HCT116 (cell line): ENCODE results near the gene CHADL. TPM values are rescaled to one million over a fixed set of nuclear protein-coding genes. Genes with fewer than 3 reads are reported as not detected.

Experiments used
- ATAC-seq: fragments of 200-7000 bp; cut with Tn5 transposase; 2 replicates; pipeline ENCODE4 v1.9.1; 2020; ENCODE audit warnings: mild to moderate bottlenecking, moderate library complexity
- BruUV-seq: library from RNA; stranded (reverse); fragments of 400-500 nt; replicated peaks from 2 replicates; lab custom pipeline; 2021; lab: Mats Ljungman, UMichigan
- CTCF ChIA-PET: fragments of 300-600 bp; sonication (Branson Sonifier 250); formaldehyde crosslinking; loops from one replicate; lab custom pipeline; 2021; ENCODE audit warnings: antibody characterized with exemption; lab: Charles Lee
- POLR2A ChIA-PET: fragments of 300-600, 350-600 bp; sonication (Branson Sonifier 250); formaldehyde crosslinking; loops from one replicate; lab custom pipeline; 2021; ENCODE audit warnings: antibody characterized with exemption; lab: Charles Lee
- RAD21 ChIA-PET, 2 experiments: fragments of 300-600 bp; sonication (Branson Sonifier 250); formaldehyde crosslinking; loops; one replicate each; lab custom pipeline; 2023; ENCODE audit warnings: low total read pairs in 2 of 2; ENCODE audit not compliant: uncharacterized antibody in 2 of 2, unreplicated experiment in 2 of 2, low non-redundant PET in 1 of 2; lab: Charles Lee
- DNase-seq: peaks from one replicate; pipeline ENCODE4 v3.0.0-alpha.2; 2010; ENCODE audit warnings: low read depth, low spot score
- H2AFZ ChIP-seq: fragments of 200-600 bp; shearing (Covaris generic), sonication (generic); 2 replicates; pipeline ENCODE4 v1.6.1; 2017; ENCODE audit warnings: low read depth, mixed run types, mixed read lengths, antibody characterized with exemption, low read length; ENCODE audit not compliant: poor library complexity, severe bottlenecking
- H3K27ac ChIP-seq: 2 replicates; pipeline ENCODE4 v1.5.1; 2012; ENCODE audit warnings: low read depth, low read length
- H3K27me3 ChIP-seq: fragments of 200-600 bp; sonication (generic); 2 replicates; pipeline ENCODE4 v1.6.1; 2016; ENCODE audit warnings: mixed run types, low read length, mixed read lengths; ENCODE audit not compliant: insufficient read depth
- H3K36me3 ChIP-seq, 2 experiments: fragments of 200-500 bp in 1 of 2; fragments of 200-600 bp in 1 of 2; sonication (Bioruptor generic) in 1 of 2; sonication (generic) in 1 of 2; 2 replicates each; pipeline versions ENCODE4 v1.5.1 to v1.6.1; 2014 to 2016; ENCODE audit warnings: low read length in 2 of 2, inconsistent platforms in 1 of 2, mixed read lengths in 1 of 2, mixed run types in 1 of 2; ENCODE audit not compliant: insufficient read depth in 2 of 2, control insufficient read depth in 1 of 2
- H3K4me1 ChIP-seq, 2 experiments: fragments of 200-600 bp in 1 of 2; sonication (generic) in 1 of 2; 2 replicates each; pipeline versions ENCODE4 v1.5.1 to v1.6.1; 2012 to 2017; ENCODE audit warnings: low read length in 2 of 2, inconsistent platforms in 1 of 2, mild to moderate bottlenecking in 1 of 2, mixed read lengths in 1 of 2, mixed run types in 1 of 2, moderate library complexity in 1 of 2; ENCODE audit not compliant: insufficient read depth in 2 of 2, control insufficient read depth in 1 of 2
- H3K4me2 ChIP-seq: fragments of 200-600 bp; sonication (generic); 2 replicates; pipeline ENCODE4 v1.6.1; 2017; ENCODE audit warnings: mixed run types, low read length, mixed read lengths
- H3K4me3 ChIP-seq, 2 experiments: fragments of 200-600 bp in 1 of 2; sonication (generic) in 1 of 2; replicated peaks in 1 of 2; 2 replicates each; pipeline ENCODE4 v1.5.1; 2011 to 2016; ENCODE audit warnings: low read length in 2 of 2, control low read depth in 1 of 2, low read depth in 1 of 2, mild to moderate bottlenecking in 1 of 2, mixed read lengths in 1 of 2, mixed run types in 1 of 2
- H3K79me2 ChIP-seq: fragments of 200-600 bp; sonication (generic); 2 replicates; pipeline ENCODE4 v1.6.1; 2017; ENCODE audit warnings: mild to moderate bottlenecking, mixed run types, low read length, moderate library complexity, mixed read lengths; ENCODE audit not compliant: insufficient read depth
- H3K9ac ChIP-seq: fragments of 200-600 bp; sonication (generic); 2 replicates; pipeline ENCODE4 v1.6.1; 2016; ENCODE audit warnings: low read length, mixed read lengths
- H3K9me2 ChIP-seq: fragments of 200-600 bp; sonication (generic), shearing (Covaris generic); 2 replicates; pipeline ENCODE4 v1.6.1; 2017; ENCODE audit warnings: mixed run types, mild to moderate bottlenecking, moderate library complexity; ENCODE audit not compliant: insufficient read depth
- H3K9me3 ChIP-seq, 2 experiments: fragments of 200-500 bp in 1 of 2; fragments of 200-600 bp in 1 of 2; sonication (Bioruptor generic) in 1 of 2; sonication (generic) in 1 of 2; 2 replicates each; pipeline ENCODE4 v1.6.1; 2014 to 2017; ENCODE audit warnings: low read length in 2 of 2, mixed read lengths in 2 of 2, inconsistent platforms in 1 of 2, low read depth in 1 of 2, mild to moderate bottlenecking in 1 of 2, mixed run types in 1 of 2, moderate library complexity in 1 of 2; ENCODE audit not compliant: control insufficient read depth in 1 of 2, insufficient read depth in 1 of 2
- H4K20me1 ChIP-seq: fragments of 200-600 bp; sonication (generic), shearing (Covaris generic); 2 replicates; pipeline ENCODE4 v1.6.1; 2017; ENCODE audit warnings: mixed run types, mild to moderate bottlenecking, moderate library complexity; ENCODE audit not compliant: insufficient read depth
- EZH2phosphoT487 ChIP-seq: fragments of 200-600 bp; IDR thresholded peaks from 2 replicates; pipeline ENCODE4 v1.6.1; 2018; ENCODE audit warnings: antibody characterized with exemption, borderline replicate concordance
- POLR2A ChIP-seq: IDR thresholded peaks from 2 replicates; pipeline ENCODE4 v1.7.0; 2011; ENCODE audit warnings: borderline replicate concordance; ENCODE audit not compliant: insufficient read depth, insufficient read length; ENCODE audit errors: extremely low read depth
- POLR2AphosphoS5 ChIP-seq: IDR thresholded peaks from 2 replicates; pipeline ENCODE4 v1.6.1; 2011; ENCODE audit warnings: mild to moderate bottlenecking, low read depth, low read length, moderate library complexity
- SIN3A ChIP-seq: IDR thresholded peaks from 2 replicates; pipeline ENCODE4 v1.6.1; 2012; ENCODE audit warnings: low read depth
- ZFX ChIP-seq: fragments of 450-650 bp; IDR thresholded peaks from 2 replicates; pipeline ENCODE4 v1.6.1; 2017
- intact Hi-C: fragments of 100-400 bp; cut with micrococcal nuclease; formaldehyde crosslinking; loops from 2 replicates; pipeline ENCODE4 v1.10.0; 2022
- total RNA-seq: library from RNA; stranded (reverse); gene quantifications from one replicate; pipeline ENCODE4 v1.2.1, GENCODE V29; 2021; ENCODE audit not compliant: unreplicated experiment
- TF ChIP-seq, protein P1 (sequence below), 3 experiments: fragments of 200-600 bp in 1 of 3; sonication (generic) in 1 of 3; IDR thresholded peaks in 2 of 3; conservative IDR thresholded peaks in 1 of 3; 2 replicates each; pipeline ENCODE4 v1.5.1; 2012 to 2017; ENCODE audit warnings: low read depth in 2 of 3, low read length in 2 of 3, antibody characterized with exemption in 1 of 3, borderline replicate concordance in 1 of 3, control low read depth in 1 of 3, mild to moderate bottlenecking in 1 of 3, mixed read lengths in 1 of 3, mixed run types in 1 of 3, moderate library complexity in 1 of 3; ENCODE audit not compliant: insufficient read depth in 1 of 3
- TF ChIP-seq, protein P2 (sequence below): IDR thresholded peaks from 2 replicates; pipeline ENCODE4 v1.6.1; 2012

Gene CHADL
- total RNA-seq, 1 experiment from 2014 or later = 0.47 TPM

DNA sequence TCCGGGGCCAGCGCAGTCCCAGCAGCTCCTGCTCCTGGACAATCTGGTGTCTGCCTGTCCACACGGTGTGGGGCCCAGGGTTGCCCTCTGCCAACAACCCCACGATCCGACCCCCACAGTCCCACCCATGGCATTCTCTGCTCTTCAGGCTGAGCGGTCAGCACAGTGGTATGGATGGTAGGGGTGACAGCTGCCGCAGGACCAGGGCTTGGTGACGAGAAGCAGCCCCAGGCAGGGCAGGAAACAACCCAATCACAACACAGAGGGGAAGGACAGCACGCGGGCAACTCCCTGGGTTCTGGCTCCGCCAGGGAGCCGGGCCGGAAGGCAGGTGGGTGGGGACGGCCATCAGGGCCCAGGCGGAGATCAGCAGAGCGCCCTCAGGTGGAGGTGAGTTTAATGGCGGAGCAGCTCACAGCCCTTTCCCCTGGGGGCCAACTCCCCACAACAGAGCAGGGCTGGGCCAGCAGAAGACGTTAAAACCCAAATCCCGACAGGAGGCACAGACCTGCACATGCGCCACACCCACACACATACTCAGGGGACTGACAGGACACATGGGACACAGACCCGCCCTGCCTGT lies 5.3 kb upstream of the CHADL start:
- DNase-seq (no peak), ATAC-seq (peak; percentile 53)
- Histone ChIP-seq H3K27ac (no peak overlapping the region), H3K4me2 (no peak overlapping the region), H3K9me3 (no peaks in the 10 kb centered on the region), H4K20me1 (peaks cover 4% of the 10 kb centered on the region; the same call in 1 of the 2 replicates), H3K4me3 (no peak overlapping the region), H3K9ac (no peak overlapping the region), H2AFZ (no peak overlapping the region), H3K36me3 (peaks cover 17 to 53% of the 10 kb centered on the region in 2 experiments), H3K27me3 (no peaks in the 10 kb centered on the region), H3K4me1 (peaks cover 6 to 10% of the 10 kb centered on the region in 2 experiments; a peak in 3 of 4 replicates), H3K9me2 (no peaks in the 10 kb centered on the region), H3K79me2 (no peaks in the 10 kb centered on the region)
- TSS peak; percentile 28 for BruUV-seq
- ChIA-PET POLR2A (no interaction called here), RAD21 (interaction anchor here in 1 of 2 experiments (0.7 kb wide), 1 partner anchor 66 kb away, joined by 3 read pairs; no protein-coding TSS in a partner anchor), CTCF (interaction anchor here (1.9 kb wide), 1 partner anchor 323 kb away, joined by 9 read pairs; no protein-coding TSS in a partner anchor)
- no peak for TF ChIP-seq POLR2A
- TF ChIP-seq, protein P1, sequence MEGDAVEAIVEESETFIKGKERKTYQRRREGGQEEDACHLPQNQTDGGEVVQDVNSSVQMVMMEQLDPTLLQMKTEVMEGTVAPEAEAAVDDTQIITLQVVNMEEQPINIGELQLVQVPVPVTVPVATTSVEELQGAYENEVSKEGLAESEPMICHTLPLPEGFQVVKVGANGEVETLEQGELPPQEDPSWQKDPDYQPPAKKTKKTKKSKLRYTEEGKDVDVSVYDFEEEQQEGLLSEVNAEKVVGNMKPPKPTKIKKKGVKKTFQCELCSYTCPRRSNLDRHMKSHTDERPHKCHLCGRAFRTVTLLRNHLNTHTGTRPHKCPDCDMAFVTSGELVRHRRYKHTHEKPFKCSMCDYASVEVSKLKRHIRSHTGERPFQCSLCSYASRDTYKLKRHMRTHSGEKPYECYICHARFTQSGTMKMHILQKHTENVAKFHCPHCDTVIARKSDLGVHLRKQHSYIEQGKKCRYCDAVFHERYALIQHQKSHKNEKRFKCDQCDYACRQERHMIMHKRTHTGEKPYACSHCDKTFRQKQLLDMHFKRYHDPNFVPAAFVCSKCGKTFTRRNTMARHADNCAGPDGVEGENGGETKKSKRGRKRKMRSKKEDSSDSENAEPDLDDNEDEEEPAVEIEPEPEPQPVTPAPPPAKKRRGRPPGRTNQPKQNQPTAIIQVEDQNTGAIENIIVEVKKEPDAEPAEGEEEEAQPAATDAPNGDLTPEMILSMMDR (IDR thresholded peaks at IDR 0.05 in 2 of 3, conservative IDR thresholded peaks at IDR 0.05 in 1 of 3; ENCODE audit: borderline replicate concordance in 1 of 3, insufficient read depth in 1 of 3, low read depth in 2 of 3, low read length in 2 of 3) = peak in 2 of 3 experiments; percentile 29 to 43; a peak in 3 of 6 replicates
- intact Hi-C loops = no loop called here

DNA sequence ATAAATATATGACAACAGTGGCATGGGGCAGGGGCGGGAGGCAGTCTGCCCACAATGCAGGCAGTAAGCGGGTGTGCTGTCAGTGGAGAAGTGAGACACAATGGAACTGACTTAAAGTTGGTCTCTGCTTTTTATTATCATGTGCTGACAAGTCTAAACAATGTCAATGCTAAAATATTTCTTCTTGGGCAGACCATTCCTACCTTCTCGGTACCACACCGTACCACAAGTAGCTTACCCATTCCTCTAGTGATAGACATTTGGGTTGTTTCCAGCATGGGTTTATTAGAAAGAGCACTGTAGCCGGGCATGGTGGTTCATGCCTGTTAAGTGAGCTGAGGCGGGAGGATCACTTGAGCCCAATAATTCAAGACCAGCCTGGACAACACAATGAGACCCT lies 2.6 kb upstream of the CHADL start:
- intact Hi-C loops = no loop called here
- no peak overlapping the region for H3K9ac ChIP-seq
- H3K9me3 ChIP-seq = no peaks in the 10 kb centered on the region
- no peak overlapping the region for H3K4me3 ChIP-seq
- no peaks in the 10 kb centered on the region for H3K79me2 ChIP-seq
- H3K27ac ChIP-seq = no peak overlapping the region
- DNase-seq (no peak), ATAC-seq (no peak)
- POLR2A ChIA-PET = no interaction called here
- BruUV-seq = no TSS peak
- TF ChIP-seq, protein P1 (IDR thresholded peaks at IDR 0.05 in 2 of 3, conservative IDR thresholded peaks at IDR 0.05 in 1 of 3; ENCODE audit: borderline replicate concordance in 1 of 3, insufficient read depth in 1 of 3, low read depth in 2 of 3, low read length in 2 of 3) = no peak
- TF ChIP-seq SIN3A (no peak), EZH2phosphoT487 (no peak), ZFX (no peak), POLR2AphosphoS5 (no peak)
- TF ChIP-seq, protein P2, sequence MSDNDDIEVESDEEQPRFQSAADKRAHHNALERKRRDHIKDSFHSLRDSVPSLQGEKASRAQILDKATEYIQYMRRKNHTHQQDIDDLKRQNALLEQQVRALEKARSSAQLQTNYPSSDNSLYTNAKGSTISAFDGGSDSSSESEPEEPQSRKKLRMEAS = no peak
- no peak overlapping the region for H2AFZ ChIP-seq
- peaks cover 4% of the 10 kb centered on the region; the same call in 1 of the 2 replicates for H4K20me1 ChIP-seq
- H3K9me2 ChIP-seq = no peaks in the 10 kb centered on the region
- H3K27me3 ChIP-seq = no peaks in the 10 kb centered on the region
- CTCF ChIA-PET = interaction anchor here (1.1 kb wide), 1 partner anchor 321 kb away, joined by 5 read pairs; no protein-coding TSS in a partner anchor
- peaks cover 6 to 10% of the 10 kb centered on the region in 2 experiments; a peak in 3 of 4 replicates for H3K4me1 ChIP-seq
- H3K4me2 ChIP-seq = no peak overlapping the region
- RAD21 ChIA-PET = no interaction called here
- H3K36me3 ChIP-seq = peaks cover 0 to 28% of the 10 kb centered on the region in 2 experiments; a peak in 2 of 4 replicates
